22Rv1 (cell line): ENCODE measurements around the gene FNDC3A.

Experiments
- H3K27ac ChIP-seq: fragments of 450-650 bp; 2 replicates; pipeline ENCODE4 v1.5.1; 2017
- CTCF ChIP-seq: fragments of 450-650 bp; IDR thresholded peaks from 2 replicates; pipeline ENCODE4 v1.5.1; 2017; ENCODE audit warnings: mild to moderate bottlenecking
- ZFX ChIP-seq: fragments of 450-650 bp; IDR thresholded peaks from 2 replicates; pipeline ENCODE4 v1.6.1; 2017; ENCODE audit warnings: antibody characterized with exemption, borderline replicate concordance

The FNDC3A gene

GRCh38 chr13:48977286-48977625 lies 1.5 kb downstream of the FNDC3A start:
- H3K27ac ChIP-seq = peak overlapping the region; percentile 90; the same call in 1 of the 2 replicates
- TF ChIP-seq ZFX = no peak
- no peak for TF ChIP-seq CTCF

GRCh38 chr13:48977973-48978372 lies 2.3 kb downstream of the FNDC3A start:
- no peak overlapping the region for H3K27ac ChIP-seq
- TF ChIP-seq ZFX (no peak), CTCF (no peak)

GRCh38 chr13:48978942-48979601 lies 3.4 kb downstream of the FNDC3A start:
- no peak overlapping the region for H3K27ac ChIP-seq
- TF ChIP-seq ZFX (no peak), CTCF (no peak)

GRCh38 chr13:48979892-48980291 lies 4.2 kb downstream of the FNDC3A start:
- H3K27ac ChIP-seq = no peak overlapping the region
- no peak for TF ChIP-seq ZFX
- TF ChIP-seq CTCF = no peak

GRCh38 chr13:48983331-48983730 lies 7.6 kb downstream of the FNDC3A start:
- TF ChIP-seq ZFX (no peak), CTCF (no peak)
- H3K27ac ChIP-seq = no peak overlapping the region

GRCh38 chr13:48985756-48986155 lies 10.0 kb downstream of the FNDC3A start:
- TF ChIP-seq CTCF (no peak), ZFX (no peak)
- no peak overlapping the region for H3K27ac ChIP-seq

- no peak overlapping the region for H3K27ac ChIP-seq
- TF ChIP-seq ZFX (no peak), CTCF (no peak)
Observed at GRCh38 chr13:48990900-48991299, 15.2 kb downstream of the FNDC3A start.
